HG03460 (cell line): ENCODE results near the gene PTGER4.
"Not testable (repeated sequence)": the region's sequence is repeated elsewhere in the genome, so short reads cannot be mapped to it uniquely, and the experiment has no call there.

Experiments
- ATAC-seq: cut with Tn5 transposase; IDR thresholded peaks from one replicate; pipeline ENCODE4 v1.9.1; 2021; ENCODE audit not compliant: unreplicated experiment

Gene PTGER4

DNA sequence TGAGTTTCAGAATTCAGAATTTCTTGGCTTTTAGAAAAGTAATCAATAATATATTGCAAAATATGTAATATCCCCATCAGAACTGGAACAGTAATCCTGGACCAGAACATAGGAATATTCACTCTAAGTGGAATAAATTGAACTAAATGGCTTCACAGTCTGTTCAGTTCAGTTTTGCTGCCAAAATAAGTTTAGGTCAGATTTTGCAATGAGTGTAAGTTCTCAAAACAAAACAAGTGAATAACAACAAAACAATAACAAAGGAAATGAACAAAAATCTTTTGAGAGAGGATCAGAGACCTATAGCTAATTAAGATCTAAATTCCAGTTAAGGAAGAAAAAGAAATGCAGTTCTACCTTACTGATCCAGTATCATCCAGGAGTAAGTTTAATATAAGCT lies 9.3 kb downstream of the PTGER4 start:
- no peak for ATAC-seq

DNA sequence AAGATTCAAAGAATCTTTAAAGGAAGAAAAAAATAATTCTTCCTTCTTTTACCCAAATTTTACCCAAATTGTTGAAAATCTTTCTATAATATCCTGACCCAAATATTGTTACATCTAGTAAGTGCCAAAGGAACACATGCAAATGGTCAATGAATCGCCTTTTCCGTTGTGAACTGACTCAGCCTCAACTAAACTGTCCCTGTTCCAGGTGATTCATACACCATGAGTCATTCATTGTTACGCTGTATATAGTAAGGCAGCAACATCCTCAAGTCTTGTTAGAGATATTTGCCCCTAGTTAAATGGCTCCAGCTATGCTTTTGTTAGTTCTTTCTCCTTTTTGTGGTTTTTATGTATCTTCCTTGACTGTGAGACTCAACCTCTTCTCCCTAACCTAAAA lies 9.7 kb downstream of the PTGER4 start:
- ATAC-seq: peak; percentile 65

DNA sequence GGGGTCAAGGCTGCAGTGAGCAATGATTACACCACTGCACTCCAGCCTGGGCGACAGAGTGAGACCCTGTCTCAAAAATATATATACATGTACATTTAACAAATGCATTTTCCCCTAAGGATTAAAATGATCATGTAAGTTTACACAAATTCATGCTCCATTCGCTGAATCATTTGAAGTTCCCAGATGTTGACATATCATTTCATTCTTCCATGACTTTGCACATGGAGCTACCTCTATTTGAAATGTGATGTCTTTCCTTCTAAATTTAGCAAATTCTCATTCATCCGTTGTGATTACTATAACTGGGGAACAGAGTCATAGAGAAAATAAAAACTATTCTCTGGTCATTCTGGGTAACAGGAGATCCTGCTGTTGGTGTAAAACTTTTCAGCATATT lies 10.6 kb downstream of the PTGER4 start:
- ATAC-seq: no peak

- no peak for ATAC-seq
These were observed 12.2 kb downstream of the PTGER4 start for GRCh38 chr5:40691894-40692293.

GRCh38 chr5:40694433-40694832 lies 14.7 kb downstream of the PTGER4 start:
- no peak for ATAC-seq

- ATAC-seq: no peak
These were observed 20.5 kb downstream of the PTGER4 start for GRCh38 chr5:40700116-40700782.

- not testable (repeated sequence) for ATAC-seq
These were observed 22.3 kb downstream of the PTGER4 start for GRCh38 chr5:40702027-40702426.

DNA sequence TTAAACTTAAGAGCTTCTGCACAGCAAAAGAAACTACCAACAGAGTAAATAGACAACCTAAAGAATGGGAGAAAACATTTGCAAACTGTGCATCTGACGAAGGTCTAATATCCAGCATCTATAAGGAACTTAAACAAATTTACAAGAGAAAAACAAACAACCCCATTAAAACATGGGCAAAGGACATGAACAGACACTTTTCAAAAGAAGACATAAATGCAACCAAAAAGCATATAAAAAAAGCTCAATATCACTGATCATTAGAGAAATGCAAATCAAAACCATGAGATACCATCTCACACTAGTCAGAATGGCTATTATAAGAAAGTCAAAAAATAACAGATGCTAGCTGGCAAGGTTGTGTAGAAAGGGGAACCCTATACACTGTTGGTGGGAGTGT lies 25.8 kb downstream of the PTGER4 start:
- ATAC-seq: not testable (repeated sequence)

GRCh38 chr5:40710575-40710974 lies 30.9 kb downstream of the PTGER4 start:
- ATAC-seq: not testable (repeated sequence)

GRCh38 chr5:40714001-40714400 lies 34.3 kb downstream of the PTGER4 start:
- ATAC-seq: no peak

GRCh38 chr5:40716000-40716399 lies 36.3 kb downstream of the PTGER4 start:
- no peak for ATAC-seq

DNA sequence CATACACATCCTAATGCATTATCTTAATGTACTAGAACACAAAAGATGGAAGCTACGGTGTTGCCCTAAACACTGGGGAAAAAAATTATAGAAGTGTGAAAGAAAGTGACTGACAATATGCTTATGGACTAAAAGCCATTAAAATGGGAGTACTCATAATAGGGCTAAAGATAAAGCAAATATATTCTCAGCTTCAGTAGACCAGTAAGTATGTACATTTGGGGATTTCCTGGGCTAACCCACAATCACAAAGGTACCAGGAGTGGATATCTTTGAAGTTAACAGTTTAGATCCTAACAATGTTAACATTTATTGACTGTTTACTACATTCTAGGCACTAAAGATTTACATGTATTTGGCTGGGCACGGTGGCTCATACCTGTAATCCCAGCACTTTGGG lies 36.9 kb downstream of the PTGER4 start:
- ATAC-seq: no peak

DNA sequence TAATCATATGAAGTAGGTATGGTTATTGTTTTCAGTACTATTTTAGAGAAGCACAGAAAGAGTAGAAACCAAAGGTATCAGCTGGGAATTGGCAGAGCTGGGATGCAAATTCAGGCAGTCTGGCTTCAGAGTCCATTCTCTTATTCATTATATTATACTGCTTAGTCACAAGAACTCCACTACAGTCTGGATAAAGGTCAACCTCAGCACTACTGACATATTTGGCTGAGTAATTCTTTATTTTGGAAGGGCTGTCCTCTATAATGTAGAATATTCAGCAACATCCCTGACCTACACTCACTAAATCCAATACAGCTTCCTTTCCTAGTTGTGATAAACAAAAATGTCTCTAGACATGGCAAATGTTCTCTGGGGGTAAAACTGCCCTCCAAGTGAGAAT lies 37.6 kb downstream of the PTGER4 start:
- no peak for ATAC-seq

DNA sequence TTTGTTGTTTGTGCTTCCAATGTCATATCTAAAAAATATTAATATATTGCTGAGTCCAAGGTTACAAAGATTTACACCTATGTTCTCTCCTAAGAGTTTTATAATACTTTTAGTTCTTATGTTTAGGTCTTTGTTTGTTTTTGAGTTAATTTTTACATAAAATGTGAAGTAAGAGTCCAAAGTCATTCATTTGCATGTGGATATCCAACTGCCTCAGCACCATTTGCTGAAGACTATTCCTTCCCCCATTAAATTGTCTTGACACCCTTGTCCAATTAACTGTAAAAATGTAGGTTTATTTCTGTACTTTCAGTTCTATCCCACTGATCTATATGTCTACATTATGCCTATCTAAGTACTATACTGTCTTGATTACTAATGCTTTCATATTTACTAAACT lies 40.4 kb downstream of the PTGER4 start:
- no peak for ATAC-seq

- not testable (repeated sequence) for ATAC-seq
These were observed 42.8 kb downstream of the PTGER4 start for GRCh38 chr5:40722497-40722911.

DNA sequence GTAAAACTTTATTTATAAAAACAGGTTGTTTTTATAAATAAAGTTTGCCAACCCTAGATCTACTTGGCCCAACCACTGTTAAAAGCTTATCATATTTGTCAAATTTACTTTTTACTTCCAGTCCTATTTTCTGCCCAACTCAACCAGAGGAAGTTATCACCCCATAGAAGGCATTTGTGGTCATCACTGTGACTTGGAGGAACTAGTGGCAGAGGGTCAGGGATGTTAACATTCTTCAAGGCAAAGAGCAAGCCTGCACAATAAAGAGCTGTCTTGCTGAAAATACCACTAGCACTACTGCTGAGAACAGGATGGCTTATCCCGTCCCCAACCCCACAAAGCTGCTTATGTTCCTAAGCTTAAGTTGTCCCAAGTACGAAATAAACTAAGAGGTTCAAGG lies 53.7 kb downstream of the PTGER4 start:
- no peak for ATAC-seq

GRCh38 chr5:40733879-40734563 lies 54.3 kb downstream of the PTGER4 start:
- no peak for ATAC-seq

- no peak for ATAC-seq
These were observed 55.3 kb downstream of the PTGER4 start for GRCh38 chr5:40734986-40735385.

DNA sequence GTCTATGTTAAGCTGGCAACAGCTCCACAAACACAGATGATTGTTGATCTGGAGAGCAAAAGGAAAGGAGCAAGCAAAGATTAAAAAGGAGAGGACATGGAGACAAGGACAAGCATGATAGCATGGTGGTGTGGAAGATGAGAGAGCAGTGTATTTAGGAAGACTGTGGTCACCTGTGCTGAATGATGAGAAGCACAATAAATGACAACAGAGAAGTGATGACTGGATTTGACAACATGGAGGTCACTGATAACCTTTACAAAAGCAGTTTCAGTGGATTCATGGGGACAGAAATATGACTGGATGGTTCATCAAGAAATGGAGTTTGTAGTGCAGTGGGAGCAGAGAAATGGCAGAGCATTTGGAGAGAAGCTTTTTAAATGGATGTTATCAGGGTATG lies 55.9 kb downstream of the PTGER4 start:
- no peak for ATAC-seq

GRCh38 chr5:40736103-40736875 lies 56.6 kb downstream of the PTGER4 start:
- no peak for ATAC-seq

GRCh38 chr5:40738502-40738901 lies 58.8 kb downstream of the PTGER4 start:
- ATAC-seq: no peak
